Spleen (tissue), 7 donors: ENCODE data around the gene TMEM121.

Experiments
- POLR2A ChIP-seq, 3 donors: fragments of 450-650 bp; IDR thresholded peaks; one replicate each; pipeline ENCODE4 v1.5.1; 2017; ENCODE audit warnings: antibody characterized with exemption in 3 of 3, mild to moderate bottlenecking in 1 of 3
- TF ChIP-seq, protein P1 (sequence below), 11 experiments: fragments of 200-600 bp in 7 of 11; fragments of 450-650 bp in 4 of 11; sonication (generic) in 4 of 11; IDR thresholded peaks in 8 of 11; conservative IDR thresholded peaks in 3 of 11; 1 replicate in 7 of 11; 2 replicates in 4 of 11; pipeline versions ENCODE4 v1.4.0 to v1.8.0; 2016 to 2021; ENCODE audit warnings: antibody characterized with exemption in 11 of 11, inconsistent platforms in 4 of 11, mild to moderate bottlenecking in 1 of 11
- donor health status: DM: no; HTN: no; CAD: no; lungs with moderate emphysema.
- donor health status: DM: no; HTN: no; CAD: no.
- donor health status: DM: no; HTN: no; CAD: no.

DNA sequence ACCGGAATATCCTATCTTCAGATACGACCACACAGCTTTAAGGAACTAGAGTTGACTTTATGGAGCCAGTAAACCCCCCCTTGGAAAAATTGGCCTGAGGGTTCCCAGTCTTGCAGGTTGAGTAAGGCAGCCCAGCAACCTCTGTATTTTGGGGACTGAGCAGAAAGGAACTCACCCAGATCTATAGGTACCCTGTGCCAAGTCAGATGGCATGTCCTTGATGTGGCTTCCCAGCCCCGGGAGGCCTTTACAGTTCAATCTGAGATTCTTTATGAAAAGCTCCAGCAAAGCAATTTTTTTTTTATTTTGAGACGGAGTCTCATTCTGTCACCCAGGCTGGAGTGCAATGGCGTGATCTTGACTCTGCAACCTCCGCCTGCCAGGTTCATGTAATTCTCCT lies 27.6 kb downstream of the TMEM121 start:
- TF ChIP-seq, protein P1, sequence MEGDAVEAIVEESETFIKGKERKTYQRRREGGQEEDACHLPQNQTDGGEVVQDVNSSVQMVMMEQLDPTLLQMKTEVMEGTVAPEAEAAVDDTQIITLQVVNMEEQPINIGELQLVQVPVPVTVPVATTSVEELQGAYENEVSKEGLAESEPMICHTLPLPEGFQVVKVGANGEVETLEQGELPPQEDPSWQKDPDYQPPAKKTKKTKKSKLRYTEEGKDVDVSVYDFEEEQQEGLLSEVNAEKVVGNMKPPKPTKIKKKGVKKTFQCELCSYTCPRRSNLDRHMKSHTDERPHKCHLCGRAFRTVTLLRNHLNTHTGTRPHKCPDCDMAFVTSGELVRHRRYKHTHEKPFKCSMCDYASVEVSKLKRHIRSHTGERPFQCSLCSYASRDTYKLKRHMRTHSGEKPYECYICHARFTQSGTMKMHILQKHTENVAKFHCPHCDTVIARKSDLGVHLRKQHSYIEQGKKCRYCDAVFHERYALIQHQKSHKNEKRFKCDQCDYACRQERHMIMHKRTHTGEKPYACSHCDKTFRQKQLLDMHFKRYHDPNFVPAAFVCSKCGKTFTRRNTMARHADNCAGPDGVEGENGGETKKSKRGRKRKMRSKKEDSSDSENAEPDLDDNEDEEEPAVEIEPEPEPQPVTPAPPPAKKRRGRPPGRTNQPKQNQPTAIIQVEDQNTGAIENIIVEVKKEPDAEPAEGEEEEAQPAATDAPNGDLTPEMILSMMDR (IDR thresholded peaks at IDR 0.05 in 8 of 11, conservative IDR thresholded peaks at IDR 0.05 in 3 of 11) = no peak
- TF ChIP-seq POLR2A (IDR thresholded peaks at IDR 0.05) = no peak
